GM12878 (cell line): ENCODE data around the gene GPC5.

Source experiments
- CREB1 ChIP-seq: IDR thresholded peaks from 2 replicates; pipeline ENCODE4 v1.6.1; 2012; ENCODE audit warnings: low read depth, mild to moderate bottlenecking, inconsistent platforms
- CTCF ChIP-seq, 3 experiments: IDR thresholded peaks in 2 of 3; conservative IDR thresholded peaks in 1 of 3; 2 replicates each; pipeline ENCODE4 v1.5.1; 2011; ENCODE audit warnings: low read depth in 3 of 3, low read length in 3 of 3, mild to moderate bottlenecking in 3 of 3, control low read depth in 2 of 3, moderate library complexity in 2 of 3, inconsistent platforms in 1 of 3, mixed read lengths in 1 of 3; ENCODE audit not compliant: control insufficient read depth in 2 of 3, insufficient read depth in 1 of 3; ENCODE audit errors: extremely low read depth in 1 of 3
- ESRRA ChIP-seq: IDR thresholded peaks from 2 replicates; pipeline ENCODE4 v1.6.1; 2012; ENCODE audit warnings: mild to moderate bottlenecking, low read length, improper control_type of control experiment
- EZH2 ChIP-seq: IDR thresholded peaks from 2 replicates; pipeline ENCODE4 v1.6.1; 2012; ENCODE audit warnings: low read depth, mild to moderate bottlenecking, control low read depth, inconsistent platforms, low read length, borderline replicate concordance; ENCODE audit not compliant: control insufficient read depth
- IKZF1 ChIP-seq: fragments of 450-650 bp; conservative IDR thresholded peaks from 2 replicates; pipeline ENCODE4 v1.6.1; 2017; ENCODE audit warnings: antibody characterized with exemption, mild to moderate bottlenecking
- MXI1 ChIP-seq: fragments of 150-350 bp; IDR thresholded peaks from 2 replicates; pipeline ENCODE4 v1.6.1; 2011; ENCODE audit warnings: low read depth, mild to moderate bottlenecking, inconsistent platforms, low read length, improper control_type of control experiment
- NFYB ChIP-seq: IDR thresholded peaks from 2 replicates; pipeline ENCODE4 v1.6.1; 2011; ENCODE audit warnings: low read depth, mild to moderate bottlenecking, low read length, improper control_type of control experiment, moderate library complexity; ENCODE audit not compliant: insufficient read depth
- POLR2AphosphoS5 ChIP-seq: IDR thresholded peaks from 2 replicates; pipeline ENCODE4 v1.6.1; 2011; ENCODE audit warnings: mild to moderate bottlenecking, low read length, inconsistent platforms
- SREBF1 ChIP-seq: IDR thresholded peaks from 2 replicates; pipeline ENCODE4 v1.6.1; 2012; ENCODE audit warnings: mild to moderate bottlenecking, low read length
- STAT3 ChIP-seq: IDR thresholded peaks from 2 replicates; pipeline ENCODE4 v1.6.1; 2011; ENCODE audit warnings: low read depth, low read length, improper control_type of control experiment
- TF ChIP-seq, protein P1 (sequence below): IDR thresholded peaks from 2 replicates; pipeline ENCODE4 v1.6.1; 2012; ENCODE audit warnings: mild to moderate bottlenecking, low read depth, low read length
- TF ChIP-seq, protein P2 (sequence below): IDR thresholded peaks from 2 replicates; pipeline ENCODE4 v1.6.1; 2012; ENCODE audit warnings: low read depth, low read length, improper control_type of control experiment

GRCh38 chr13:91747186-91747585 lies 348.8 kb downstream of the GPC5 start:
- TF ChIP-seq STAT3 (no peak), EZH2 (no peak), NFYB (no peak), CREB1 (no peak), IKZF1 (no peak), ESRRA (no peak), CTCF (IDR thresholded peaks at IDR 0.05 in 2 of 3, conservative IDR thresholded peaks at IDR 0.05 in 1 of 3; ENCODE audit: control insufficient read depth in 2 of 3, extremely low read depth in 1 of 3, insufficient read depth in 1 of 3, low read depth in 3 of 3, low read length in 3 of 3) (no peak), POLR2AphosphoS5 (no peak), SREBF1 (no peak), MXI1 (no peak)
- TF ChIP-seq, protein P1, sequence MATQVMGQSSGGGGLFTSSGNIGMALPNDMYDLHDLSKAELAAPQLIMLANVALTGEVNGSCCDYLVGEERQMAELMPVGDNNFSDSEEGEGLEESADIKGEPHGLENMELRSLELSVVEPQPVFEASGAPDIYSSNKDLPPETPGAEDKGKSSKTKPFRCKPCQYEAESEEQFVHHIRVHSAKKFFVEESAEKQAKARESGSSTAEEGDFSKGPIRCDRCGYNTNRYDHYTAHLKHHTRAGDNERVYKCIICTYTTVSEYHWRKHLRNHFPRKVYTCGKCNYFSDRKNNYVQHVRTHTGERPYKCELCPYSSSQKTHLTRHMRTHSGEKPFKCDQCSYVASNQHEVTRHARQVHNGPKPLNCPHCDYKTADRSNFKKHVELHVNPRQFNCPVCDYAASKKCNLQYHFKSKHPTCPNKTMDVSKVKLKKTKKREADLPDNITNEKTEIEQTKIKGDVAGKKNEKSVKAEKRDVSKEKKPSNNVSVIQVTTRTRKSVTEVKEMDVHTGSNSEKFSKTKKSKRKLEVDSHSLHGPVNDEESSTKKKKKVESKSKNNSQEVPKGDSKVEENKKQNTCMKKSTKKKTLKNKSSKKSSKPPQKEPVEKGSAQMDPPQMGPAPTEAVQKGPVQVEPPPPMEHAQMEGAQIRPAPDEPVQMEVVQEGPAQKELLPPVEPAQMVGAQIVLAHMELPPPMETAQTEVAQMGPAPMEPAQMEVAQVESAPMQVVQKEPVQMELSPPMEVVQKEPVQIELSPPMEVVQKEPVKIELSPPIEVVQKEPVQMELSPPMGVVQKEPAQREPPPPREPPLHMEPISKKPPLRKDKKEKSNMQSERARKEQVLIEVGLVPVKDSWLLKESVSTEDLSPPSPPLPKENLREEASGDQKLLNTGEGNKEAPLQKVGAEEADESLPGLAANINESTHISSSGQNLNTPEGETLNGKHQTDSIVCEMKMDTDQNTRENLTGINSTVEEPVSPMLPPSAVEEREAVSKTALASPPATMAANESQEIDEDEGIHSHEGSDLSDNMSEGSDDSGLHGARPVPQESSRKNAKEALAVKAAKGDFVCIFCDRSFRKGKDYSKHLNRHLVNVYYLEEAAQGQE, result no peak
- TF ChIP-seq, protein P2, sequence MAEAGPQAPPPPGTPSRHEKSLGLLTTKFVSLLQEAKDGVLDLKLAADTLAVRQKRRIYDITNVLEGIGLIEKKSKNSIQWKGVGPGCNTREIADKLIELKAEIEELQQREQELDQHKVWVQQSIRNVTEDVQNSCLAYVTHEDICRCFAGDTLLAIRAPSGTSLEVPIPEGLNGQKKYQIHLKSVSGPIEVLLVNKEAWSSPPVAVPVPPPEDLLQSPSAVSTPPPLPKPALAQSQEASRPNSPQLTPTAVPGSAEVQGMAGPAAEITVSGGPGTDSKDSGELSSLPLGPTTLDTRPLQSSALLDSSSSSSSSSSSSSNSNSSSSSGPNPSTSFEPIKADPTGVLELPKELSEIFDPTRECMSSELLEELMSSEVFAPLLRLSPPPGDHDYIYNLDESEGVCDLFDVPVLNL, result no peak
